Neutrophil (primary cell): Measurements from ENCODE around the gene TNS3.

Experiments used
- H3K27ac ChIP-seq: fragments of 200-600 bp; sonication (generic); 2 replicates; pipeline ENCODE4 v1.5.1; 2016; ENCODE audit warnings: mild to moderate bottlenecking, moderate library complexity
- H3K27me3 ChIP-seq: fragments of 200-600 bp; sonication (generic); 2 replicates; pipeline ENCODE4 v1.6.0; 2016; ENCODE audit warnings: mild to moderate bottlenecking
- H3K36me3 ChIP-seq: fragments of 200-600 bp; sonication (generic); 2 replicates; pipeline ENCODE4 v1.5.1; 2017
- H3K4me1 ChIP-seq, 2 experiments: fragments of 200-600 bp in 1 of 2; sonication (generic) in 1 of 2; 1 replicate in 1 of 2; 2 replicates in 1 of 2; pipeline versions ENCODE4 v1.5.1 to v1.6.1; 2013 to 2016; ENCODE audit warnings: low read depth in 1 of 2, low read length in 1 of 2, mild to moderate bottlenecking in 1 of 2, moderate library complexity in 1 of 2; ENCODE audit not compliant: control insufficient read depth in 1 of 2, insufficient read depth in 1 of 2
- H3K4me3 ChIP-seq, 2 experiments: fragments of 200-600 bp in 1 of 2; sonication (generic) in 1 of 2; 1 replicate in 1 of 2; 2 replicates in 1 of 2; pipeline ENCODE4 v1.5.1; 2013 to 2016; ENCODE audit warnings: low read depth in 1 of 2, low read length in 1 of 2, mild to moderate bottlenecking in 1 of 2, moderate library complexity in 1 of 2
- H3K9me3 ChIP-seq: fragments of 200-600 bp; sonication (generic); 2 replicates; pipeline ENCODE4 v1.5.1; 2016
- CTCF ChIP-seq: fragments of 200-600 bp; sonication (generic); IDR thresholded peaks from 2 replicates; pipeline ENCODE4 v1.5.1; 2016; ENCODE audit warnings: antibody characterized with exemption

TNS3 gene

GRCh38 chr7:47568056-47568455 is 13.9 kb downstream of the TNS3 start:
- peaks cover 11 to 17% of the 10 kb centered on the region in 2 experiments for H3K4me1 ChIP-seq
- H3K36me3 ChIP-seq, result no peaks in the 10 kb centered on the region
- TF ChIP-seq CTCF, result no peak
- H3K4me3 ChIP-seq, result no peak overlapping the region
- H3K9me3 ChIP-seq, result no peaks in the 10 kb centered on the region
- H3K27ac ChIP-seq, result no peak overlapping the region
- peaks cover 9% of the 10 kb centered on the region for H3K27me3 ChIP-seq

DNA sequence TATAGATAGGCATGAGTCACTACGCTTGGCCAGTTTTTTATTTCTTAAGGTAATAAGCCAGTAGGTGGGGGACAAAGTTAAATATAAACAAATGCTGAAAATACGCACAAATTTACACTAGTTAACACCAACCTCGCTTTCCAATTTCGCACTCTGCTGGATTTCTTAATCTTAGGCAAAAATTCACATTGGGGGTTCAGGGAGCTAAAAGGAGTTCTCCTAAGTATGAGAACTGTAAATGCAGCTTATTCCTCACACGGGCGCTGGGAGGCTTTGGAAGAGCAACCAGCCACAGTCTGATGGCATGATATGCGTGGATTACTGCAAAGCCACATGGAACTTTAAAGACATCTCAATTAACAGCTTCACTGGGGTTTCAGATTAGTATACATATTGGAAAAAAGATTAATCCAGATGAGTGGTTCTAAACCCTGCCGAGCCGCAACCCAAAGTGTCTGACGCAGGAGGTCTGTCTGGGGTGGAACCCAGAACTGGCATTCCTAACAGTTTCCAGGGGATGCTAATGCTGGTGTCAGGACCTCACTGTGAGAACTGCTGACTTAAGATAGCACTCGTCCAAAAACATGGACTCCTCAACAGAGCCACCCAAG is 16.2 kb downstream of the TNS3 start:
- Histone ChIP-seq H3K27ac (no peak overlapping the region), H3K27me3 (no peaks in the 10 kb centered on the region), H3K36me3 (no peaks in the 10 kb centered on the region), H3K9me3 (no peaks in the 10 kb centered on the region), H3K4me3 (no peak overlapping the region), H3K4me1 (no peaks in the 10 kb centered on the region)
- TF ChIP-seq CTCF, result no peak

DNA sequence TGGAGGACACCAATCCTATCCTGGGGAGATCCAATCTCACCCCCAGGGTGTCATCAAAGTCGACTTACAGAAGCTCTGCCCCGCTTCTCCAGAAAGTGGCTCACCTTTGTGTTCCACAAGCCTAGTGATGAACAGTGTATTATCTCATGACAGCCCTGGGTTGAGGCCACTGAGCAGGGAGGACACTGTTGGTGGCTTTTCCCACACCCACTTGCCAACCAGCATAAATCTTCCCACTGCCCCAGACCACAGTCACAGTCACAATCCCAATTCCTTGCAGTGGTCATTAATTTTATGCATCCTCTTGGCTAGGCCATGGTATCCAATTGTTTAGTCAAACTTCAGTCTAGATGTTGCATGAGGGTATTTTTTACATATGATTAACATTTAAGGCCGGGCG is 18.4 kb downstream of the TNS3 start:
- Histone ChIP-seq H3K27me3 (no peaks in the 10 kb centered on the region), H3K4me3 (no peak overlapping the region), H3K36me3 (no peaks in the 10 kb centered on the region), H3K27ac (no peak overlapping the region), H3K9me3 (no peaks in the 10 kb centered on the region), H3K4me1 (no peaks in the 10 kb centered on the region)
- TF ChIP-seq CTCF, result no peak

- Histone ChIP-seq H3K36me3 (no peaks in the 10 kb centered on the region), H3K4me3 (no peak overlapping the region)
These were observed 20.0 kb downstream of the TNS3 start for GRCh38 chr7:47561715-47562446.

More at GRCh38 chr7:47561715-47562446, 20.0 kb downstream of the TNS3 start:
- no peaks in the 10 kb centered on the region for H3K27me3 ChIP-seq
- H3K4me1 ChIP-seq, result no peaks in the 10 kb centered on the region
- H3K9me3 ChIP-seq, result no peaks in the 10 kb centered on the region
- no peak for TF ChIP-seq CTCF
- H3K27ac ChIP-seq, result no peak overlapping the region
